B cell (primary cell): Measurements from ENCODE around the gene TADA2A. TPM values are rescaled to one million over a fixed set of nuclear protein-coding genes. Genes with fewer than 3 reads are reported as not detected.

ENCODE experiments used
- ATAC-seq: fragments of 200-7000 bp; cut with Tn5 transposase; one replicate; pipeline ENCODE4 v1.10.0; 2021; ENCODE audit warnings: low read depth, mild to moderate bottlenecking, moderate number of reproducible peaks, moderate library complexity
- CTCF ChIA-PET: fragments of 350-600 bp; sonication (Branson Sonifier 250); formaldehyde crosslinking; loops from one replicate; lab custom pipeline; 2021; ENCODE audit warnings: antibody characterized with exemption, inconsistent platforms; lab: Charles Lee
- POLR2A ChIA-PET: fragments of 350-600 bp; sonication (Branson Sonifier 250); formaldehyde crosslinking; loops from one replicate; lab custom pipeline; 2021; ENCODE audit warnings: antibody characterized with exemption; lab: Charles Lee
- DNase-seq: peaks from one replicate; pipeline ENCODE4 v3.0.0; 2013
- H2AFZ ChIP-seq: 2 replicates; pipeline ENCODE4 v1.6.1; 2012; ENCODE audit warnings: mild to moderate bottlenecking, low read depth, low read length; ENCODE audit not compliant: insufficient read depth, poor library complexity, severe bottlenecking
- H3K27ac ChIP-seq, 2 donors: 1 replicate in 1 of 2; 2 replicates in 1 of 2; pipeline ENCODE4 v1.5.1; 2012 to 2013; ENCODE audit warnings: low read length in 2 of 2, mild to moderate bottlenecking in 2 of 2, moderate library complexity in 1 of 2
- H3K27me3 ChIP-seq, 4 experiments: fragments of 200-600 bp in 1 of 4; sonication (generic) in 1 of 4; replicated peaks in 1 of 4; 1 replicate in 2 of 4; 2 replicates in 2 of 4; pipeline versions ENCODE4 v1.6.1 to v1.7.0; 2013 to 2016; ENCODE audit warnings: low read length in 3 of 4, mild to moderate bottlenecking in 2 of 4, mixed read lengths in 1 of 4, moderate library complexity in 1 of 4; ENCODE audit not compliant: insufficient read depth in 4 of 4, control insufficient read depth in 3 of 4; ENCODE audit errors: control extremely low read depth in 1 of 4
- H3K36me3 ChIP-seq, 2 experiments: replicated peaks in 1 of 2; 1 replicate in 1 of 2; 2 replicates in 1 of 2; pipeline versions ENCODE4 v1.6.1 to v1.7.1; 2013; ENCODE audit warnings: low read length in 1 of 2; ENCODE audit not compliant: insufficient read depth in 2 of 2, control insufficient read depth in 1 of 2; ENCODE audit errors: control extremely low read depth in 1 of 2, extremely low read depth in 1 of 2
- H3K4me1 ChIP-seq, 2 donors: fragments of 200-600 bp in 1 of 2; sonication (generic) in 1 of 2; 1 replicate in 1 of 2; 2 replicates in 1 of 2; pipeline versions ENCODE4 v1.5.1 to v1.6.1; 2013 to 2017; ENCODE audit warnings: low read length in 2 of 2; ENCODE audit not compliant: control insufficient read depth in 2 of 2, insufficient read depth in 2 of 2
- H3K4me2 ChIP-seq: replicated peaks from 2 replicates; pipeline ENCODE3; 2012; ENCODE audit warnings: mild to moderate bottlenecking, low read depth, low read length; ENCODE audit not compliant: poor library complexity, severe bottlenecking
- H3K4me3 ChIP-seq, 5 experiments: fragments of 200-600 bp in 1 of 5; sonication (generic) in 1 of 5; 1 replicate in 3 of 5; 2 replicates in 2 of 5; pipeline versions ENCODE4 v1.5.1 to v1.7.0; 2011 to 2016; ENCODE audit warnings: low read length in 4 of 5, mild to moderate bottlenecking in 4 of 5, low read depth in 2 of 5, control low read depth in 1 of 5, moderate library complexity in 1 of 5; ENCODE audit not compliant: insufficient read depth in 1 of 5; ENCODE audit errors: control extremely low read depth in 1 of 5, extremely low read depth in 1 of 5
- H3K79me2 ChIP-seq: fragments of 200-600 bp; sonication (generic); one replicate; pipeline ENCODE4 v1.6.0; 2016; ENCODE audit warnings: low read length; ENCODE audit not compliant: control insufficient read depth, insufficient read depth
- H3K9ac ChIP-seq: fragments of 200-600 bp; sonication (generic); 2 replicates; pipeline ENCODE4 v1.6.1; 2017; ENCODE audit warnings: mild to moderate bottlenecking, low read length, moderate library complexity
- H3K9me3 ChIP-seq, 3 donors: one replicate each; pipeline versions ENCODE4 v1.6.1 to v1.7.1; 2013; ENCODE audit warnings: low read length in 2 of 3; ENCODE audit not compliant: control insufficient read depth in 2 of 3, insufficient read depth in 1 of 3; ENCODE audit errors: control extremely low read depth in 1 of 3
- H4K20me1 ChIP-seq: 2 replicates; pipeline ENCODE4 v1.6.0; 2012; ENCODE audit warnings: mild to moderate bottlenecking, low read length; ENCODE audit not compliant: insufficient read depth, control insufficient read depth, poor library complexity, severe bottlenecking
- H3K27ac Mint-ChIP-seq: one replicate; pipeline ENCODE4 v1.8.0; 2021; ENCODE audit warnings: mixed read lengths
- H3K27me3 Mint-ChIP-seq: one replicate; pipeline ENCODE4 v1.8.0; 2021; ENCODE audit warnings: mixed read lengths
- H3K4me1 Mint-ChIP-seq: one replicate; pipeline ENCODE4 v1.8.0; 2021; ENCODE audit warnings: mixed read lengths
- H3K4me3 Mint-ChIP-seq: one replicate; pipeline ENCODE4 v1.8.0; 2021; ENCODE audit warnings: mixed read lengths
- H3K9me3 Mint-ChIP-seq: one replicate; pipeline ENCODE4 v1.8.0; 2022; ENCODE audit warnings: mixed read lengths; ENCODE audit not compliant: insufficient read depth
- CTCF ChIP-seq: fragments of 200-600 bp; IDR thresholded peaks from one replicate; pipeline ENCODE4 v1.8.0; 2022; ENCODE audit warnings: antibody characterized with exemption, mild to moderate bottlenecking
- EZH2 ChIP-seq: IDR thresholded peaks from 2 replicates; pipeline ENCODE4 v1.6.1; 2012; ENCODE audit warnings: borderline replicate concordance, low read depth, mild to moderate bottlenecking, moderate library complexity, low read length; ENCODE audit not compliant: insufficient read depth, poor library complexity, severe bottlenecking
- WGBS: methylation state at CpG from one replicate; pipeline ENCODE4 v1.1.5; 2013; ENCODE audit warnings: missing lambda C conversion rate; ENCODE audit not compliant: insufficient coverage; 5-methylcytosine and 5-hydroxymethylcytosine counted together
- intact Hi-C: fragments of 100-400 bp; cut with micrococcal nuclease; formaldehyde crosslinking; loops from one replicate; pipeline ENCODE4 v1.10.0; 2022
- polyA plus RNA-seq: library from polyadenylated mRNA; depleted of rRNA; stranded (reverse); fragments of >200 nt; gene quantifications from 2 replicates; pipeline ENCODE4 v1.2.3, GENCODE V29; 2012
- total RNA-seq, 2 donors: library from RNA; stranded (reverse); fragments of 120-200 nt in 1 of 2; gene quantifications; 1 replicate in 1 of 2; 2 replicates in 1 of 2; pipeline versions ENCODE4 v1.2.3 to v1.2.4, GENCODE V29; 2013 to 2022

Gene TADA2A
- total and polyA plus RNA-seq, 2 donors (not counting 1 experiment from before 2014, with no cell fraction given): 10.9 to 43.3 TPM

- no peak for TF ChIP-seq EZH2
- TF ChIP-seq CTCF: no peak
- Mint-ChIP-seq H3K27me3 (no peaks in the 10 kb centered on the region), H3K4me3 (no peak overlapping the region), H3K9me3 (no peaks in the 10 kb centered on the region), H3K27ac (no peak overlapping the region), H3K4me1 (no peaks in the 10 kb centered on the region)
- no peaks in the 10 kb centered on the region for H3K27me3 ChIP-seq
- ChIA-PET POLR2A (interaction anchor here (0.7 kb wide), 1 partner anchor 29 kb away, joined by 6 read pairs; no protein-coding TSS in a partner anchor), CTCF (no interaction called here)
- no peak overlapping the region for H3K4me3 ChIP-seq
- H3K9me3 ChIP-seq: no peaks in the 10 kb centered on the region
- H3K4me2 ChIP-seq: no peak overlapping the region
- H3K79me2 ChIP-seq: no peaks in the 10 kb centered on the region
- H4K20me1 ChIP-seq: no peaks in the 10 kb centered on the region
- intact Hi-C loops: no loop called here
- WGBS: no CpG with 5 or more reads among the region's 3 CpGs
- ATAC-seq (no peak), DNase-seq (no peak)
- no peak overlapping the region for H3K27ac ChIP-seq
- H3K4me1 ChIP-seq: no peaks in the 10 kb centered on the region
- H2AFZ ChIP-seq: no peak overlapping the region
- no peak overlapping the region for H3K9ac ChIP-seq
- H3K36me3 ChIP-seq: peaks cover 10 to 11% of the 10 kb centered on the region in 2 experiments
Measured at GRCh38 chr17:37458805-37459204, 52.1 kb downstream of the TADA2A start.

- intact Hi-C loops: no loop called here
- Mint-ChIP-seq H3K27me3 (no peaks in the 10 kb centered on the region), H3K4me1 (no peaks in the 10 kb centered on the region), H3K9me3 (no peaks in the 10 kb centered on the region), H3K27ac (no peak overlapping the region), H3K4me3 (no peak overlapping the region)
- POLR2A ChIA-PET: no interaction called here
- ATAC-seq (no peak), DNase-seq (no peak)
- Histone ChIP-seq H3K9ac (no peak overlapping the region), H3K9me3 (no peaks in the 10 kb centered on the region), H3K27ac (no peak overlapping the region), H3K4me1 (no peaks in the 10 kb centered on the region), H3K27me3 (no peaks in the 10 kb centered on the region), H3K36me3 (peaks cover 7 to 21% of the 10 kb centered on the region in 2 experiments), H3K4me3 (no peak overlapping the region), H4K20me1 (no peaks in the 10 kb centered on the region), H3K79me2 (no peaks in the 10 kb centered on the region), H2AFZ (no peak overlapping the region), H3K4me2 (no peak overlapping the region)
- TF ChIP-seq EZH2 (no peak), CTCF (no peak)
- WGBS: 93% methylated on average over 2 of the region's 3 CpGs
- CTCF ChIA-PET: no interaction called here
Measured at GRCh38 chr17:37461668-37462067, 55.0 kb downstream of the TADA2A start.
